Measurements from ENCODE around the gene KCND2.
"Not testable (repeated sequence)": the region's sequence is repeated elsewhere in the genome, so short reads cannot be mapped to it uniquely, and the experiment has no call there.

The KCND2 gene

DNA sequence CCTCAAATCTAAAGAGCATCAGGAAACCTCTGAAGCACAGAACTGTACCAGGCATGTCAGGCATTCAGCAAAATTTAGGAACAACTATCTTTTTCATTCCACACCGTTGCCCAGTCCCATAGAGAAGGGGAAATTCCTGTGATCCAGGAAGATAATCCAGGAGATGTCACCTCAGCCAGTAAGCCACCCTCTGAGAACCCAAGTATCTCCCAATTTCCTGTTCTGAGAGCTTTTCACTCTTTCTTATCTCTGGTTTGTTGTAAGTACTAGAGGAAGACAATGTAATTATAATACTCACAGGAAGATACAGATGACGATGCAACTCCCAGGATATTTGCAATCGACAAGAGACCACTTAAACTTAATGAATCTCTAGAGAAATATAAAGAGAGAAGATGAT is 487.9 kb downstream of the KCND2 start:
- FAIRE-seq, result no peak
- TF ChIP-seq, protein P1, sequence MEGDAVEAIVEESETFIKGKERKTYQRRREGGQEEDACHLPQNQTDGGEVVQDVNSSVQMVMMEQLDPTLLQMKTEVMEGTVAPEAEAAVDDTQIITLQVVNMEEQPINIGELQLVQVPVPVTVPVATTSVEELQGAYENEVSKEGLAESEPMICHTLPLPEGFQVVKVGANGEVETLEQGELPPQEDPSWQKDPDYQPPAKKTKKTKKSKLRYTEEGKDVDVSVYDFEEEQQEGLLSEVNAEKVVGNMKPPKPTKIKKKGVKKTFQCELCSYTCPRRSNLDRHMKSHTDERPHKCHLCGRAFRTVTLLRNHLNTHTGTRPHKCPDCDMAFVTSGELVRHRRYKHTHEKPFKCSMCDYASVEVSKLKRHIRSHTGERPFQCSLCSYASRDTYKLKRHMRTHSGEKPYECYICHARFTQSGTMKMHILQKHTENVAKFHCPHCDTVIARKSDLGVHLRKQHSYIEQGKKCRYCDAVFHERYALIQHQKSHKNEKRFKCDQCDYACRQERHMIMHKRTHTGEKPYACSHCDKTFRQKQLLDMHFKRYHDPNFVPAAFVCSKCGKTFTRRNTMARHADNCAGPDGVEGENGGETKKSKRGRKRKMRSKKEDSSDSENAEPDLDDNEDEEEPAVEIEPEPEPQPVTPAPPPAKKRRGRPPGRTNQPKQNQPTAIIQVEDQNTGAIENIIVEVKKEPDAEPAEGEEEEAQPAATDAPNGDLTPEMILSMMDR (IDR thresholded peaks at IDR 0.05; ENCODE audit: insufficient read depth, missing control alignments), result no peak
- no peak for DNase-seq (ENCODE audit: insufficient read length, low spot score)

- DNase-seq (ENCODE audit: insufficient read length, low spot score), result no peak
- no peak for FAIRE-seq
- TF ChIP-seq, protein P1 (IDR thresholded peaks at IDR 0.05; ENCODE audit: insufficient read depth, missing control alignments), result no peak
These were observed 497.2 kb downstream of the KCND2 start for GRCh38 chr7:120770206-120770605.

GRCh38 chr7:120774481-120774880 is 501.5 kb downstream of the KCND2 start:
- TF ChIP-seq, protein P1 (IDR thresholded peaks at IDR 0.05; ENCODE audit: insufficient read depth, missing control alignments), result no peak
- no peak for DNase-seq (ENCODE audit: insufficient read length, low spot score)
- FAIRE-seq, result no peak

GRCh38 chr7:120775755-120776154 is 502.8 kb downstream of the KCND2 start:
- FAIRE-seq, result no peak
- TF ChIP-seq, protein P1 (IDR thresholded peaks at IDR 0.05; ENCODE audit: insufficient read depth, missing control alignments), result no peak
- no peak for DNase-seq (ENCODE audit: insufficient read length, low spot score)

GRCh38 chr7:120779078-120779477 is 506.1 kb downstream of the KCND2 start:
- not testable (repeated sequence) for DNase-seq (ENCODE audit: insufficient read length, low spot score); FAIRE-seq

DNA sequence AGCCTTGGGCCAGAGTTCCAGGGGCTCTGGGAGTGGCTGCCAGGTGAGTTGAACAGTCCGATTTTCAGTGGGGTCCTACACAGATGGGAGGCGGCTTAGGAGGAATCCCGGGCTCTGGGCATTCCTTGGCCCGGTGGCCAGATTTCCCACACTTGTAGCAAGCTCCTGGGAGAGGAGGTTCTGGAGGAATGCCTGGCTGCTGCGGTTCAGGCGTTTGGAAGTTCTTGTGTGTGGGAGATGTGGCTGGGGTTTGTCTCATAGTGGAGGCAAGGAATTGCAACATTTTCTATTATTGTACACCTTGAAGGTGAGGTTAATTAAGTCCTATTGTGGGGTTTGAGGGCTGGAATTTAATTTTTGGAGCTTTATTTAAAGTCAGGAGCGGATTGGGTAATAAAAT is 507.5 kb downstream of the KCND2 start:
- DNase-seq (ENCODE audit: insufficient read length, low spot score); FAIRE-seq: not testable (repeated sequence)

DNA sequence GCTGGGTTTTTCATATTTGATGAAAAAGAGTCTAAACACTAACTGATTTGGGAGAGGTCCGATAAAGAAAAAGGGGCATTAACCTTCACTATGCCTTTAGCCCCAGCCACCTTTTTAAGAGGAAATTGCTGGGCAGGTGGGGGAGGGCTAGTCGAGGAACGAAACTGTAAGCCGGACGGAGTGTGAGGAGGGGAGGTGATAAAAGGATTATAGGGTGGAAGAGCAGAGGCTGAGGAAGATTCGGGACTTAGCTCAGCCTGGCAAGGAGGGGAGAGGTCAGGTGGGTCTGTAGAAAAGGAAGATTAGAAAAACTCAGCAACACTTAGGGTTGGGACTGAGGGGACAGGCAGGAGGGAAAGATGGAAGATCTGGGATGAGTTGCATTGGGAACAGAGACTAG is 508.0 kb downstream of the KCND2 start:
- TF ChIP-seq, protein P1 (IDR thresholded peaks at IDR 0.05; ENCODE audit: insufficient read depth, missing control alignments), result no peak
- DNase-seq (ENCODE audit: insufficient read length, low spot score) (no peak), FAIRE-seq (no peak)

- FAIRE-seq, result not testable (repeated sequence)
These were observed 508.9 kb downstream of the KCND2 start for GRCh38 chr7:120781924-120782323.

DNA sequence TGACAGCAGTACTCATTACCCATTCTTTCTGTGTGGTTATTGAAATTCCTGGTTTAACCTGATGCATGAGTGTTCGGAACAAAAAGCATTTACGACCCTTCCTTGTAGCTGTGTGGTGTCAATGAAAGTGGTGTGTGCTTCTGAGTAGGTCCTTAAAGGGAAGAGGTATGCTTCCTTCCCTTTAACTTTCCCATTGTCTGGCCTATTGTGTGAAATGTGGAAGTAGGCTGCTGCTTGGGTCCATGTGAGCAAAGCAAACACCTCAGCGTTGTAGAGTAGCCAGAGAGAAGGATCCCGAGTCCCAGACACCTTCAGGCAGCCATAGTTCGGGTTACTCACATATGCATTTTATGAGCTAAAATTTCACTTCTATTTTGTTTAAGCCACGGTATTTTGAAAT is 510.3 kb downstream of the KCND2 start:
- TF ChIP-seq, protein P1 (IDR thresholded peaks at IDR 0.05; ENCODE audit: insufficient read depth, missing control alignments), result no peak
- FAIRE-seq, result no peak
- no peak for DNase-seq (ENCODE audit: insufficient read length, low spot score)

More at GRCh38 chr7:120781924-120782323, 508.9 kb downstream of the KCND2 start:
- DNase-seq (ENCODE audit: insufficient read length, low spot score), result not testable (repeated sequence)
